K562 (cell line): ENCODE results near the gene SSU72. TPM values are rescaled to one million over a fixed set of nuclear protein-coding genes. Genes with fewer than 3 reads are reported as not detected.

Source experiments
- MYNN ChIP-seq, 2 experiments: sonication (generic); formaldehyde crosslinking in 1 of 2; IDR thresholded peaks; 2 replicates each; pipeline versions ENCODE4 v1.5.0 to v1.6.1; 2016 to 2020; ENCODE audit warnings: antibody characterized with exemption in 1 of 2, missing genetic modification reagents in 1 of 2
- SIN3A ChIP-seq, 2 experiments: fragments of 150-350 bp in 1 of 2; IDR thresholded peaks; 2 replicates each; pipeline ENCODE4 v1.6.1; 2011 to 2016; ENCODE audit warnings: borderline replicate concordance in 2 of 2, low read depth in 2 of 2, low read length in 2 of 2, mild to moderate bottlenecking in 2 of 2, moderate library complexity in 2 of 2; ENCODE audit not compliant: control insufficient read depth in 1 of 2
- SMARCC2 ChIP-seq: fragments of 450-650 bp; IDR thresholded peaks from 2 replicates; pipeline ENCODE4 v1.6.1; 2017; ENCODE audit warnings: antibody characterized with exemption, moderate library complexity, mild to moderate bottlenecking, low read depth
- YBX1 ChIP-seq: fragments of 450-650 bp; IDR thresholded peaks from 2 replicates; pipeline ENCODE4 v1.7.1; 2016; ENCODE audit warnings: mild to moderate bottlenecking
- ZBTB11 ChIP-seq, 3 experiments: fragments of 200-800 bp in 1 of 3; fragments of 250-450 bp in 1 of 3; fragments of 450-650 bp in 1 of 3; sonication (Bioruptor Pico) in 1 of 3; sonication (Bioruptor generic) in 1 of 3; formaldehyde crosslinking in 1 of 3; IDR thresholded peaks; 2 replicates each; pipeline versions ENCODE4 v1.6.1 to v1.8.0; 2016 to 2022; ENCODE audit warnings: mild to moderate bottlenecking in 2 of 3, missing genetic modification characterization in 2 of 3, missing compliant biosample characterization in 1 of 3, moderate library complexity in 1 of 3
- ZFP36 ChIP-seq: fragments of 150-350 bp; IDR thresholded peaks from 2 replicates; pipeline ENCODE4 v1.6.1; 2018; ENCODE audit warnings: low read length, low read depth; ENCODE audit not compliant: partially characterized antibody
- ZNF146 ChIP-seq: IDR thresholded peaks from one replicate; pipeline ENCODE4 v1.6.1; 2018; ENCODE audit warnings: missing compliant biosample characterization; ENCODE audit not compliant: unreplicated experiment
- ZNF347 ChIP-seq: fragments of 450-650 bp; formaldehyde crosslinking; IDR thresholded peaks from 2 replicates; pipeline ENCODE4 v1.4.0; 2020; ENCODE audit warnings: low read depth, mild to moderate bottlenecking, moderate library complexity
- polyA plus RNA-seq, 8 experiments: library from polyadenylated mRNA; depleted of rRNA in 4 of 8; stranded (reverse) in 5 of 8; unstranded in 3 of 8; fragments of >200 nt; fragmentation: Nextera tagmentation in 2 of 8; fragmentation: Illumina TruSeq in 1 of 8; extraction: Ambion mirVana in 2 of 8; extraction: Trizol in 1 of 8; gene quantifications; 2 replicates each; pipeline versions ENCODE4 v1.2.1 to v1.2.3, GENCODE V29; 2011 to 2014; ENCODE audit warnings: inconsistent platforms in 1 of 8, missing spikeins in 1 of 8
- total RNA-seq, 7 experiments: library from RNA; depleted of rRNA in 6 of 7; stranded (reverse); fragments of >200 nt in 6 of 7; fragmentation: Illumina TruSeq in 2 of 7; extraction: Trizol in 2 of 7; gene quantifications; 2 replicates each; pipeline versions ENCODE4 v1.2.1 to v1.2.3, GENCODE V29; 2011 to 2021; ENCODE audit warnings: low replicate concordance in 1 of 7
- TF ChIP-seq, protein P1 (sequence below): sonication (generic); formaldehyde crosslinking; IDR thresholded peaks from 2 replicates; pipeline ENCODE4 v1.8.1; 2023; ENCODE audit warnings: mild to moderate bottlenecking, missing genetic modification reagents
- TF ChIP-seq, protein P2 (sequence below): conservative IDR thresholded peaks from 2 replicates; pipeline ENCODE4 v1.6.1; 2011; ENCODE audit warnings: low read depth, mild to moderate bottlenecking, low read length; ENCODE audit not compliant: control insufficient read depth
- TF ChIP-seq, protein P3 (sequence below): fragments of 450-650 bp; IDR thresholded peaks from 2 replicates; pipeline ENCODE4 v1.6.1; 2016; ENCODE audit warnings: mild to moderate bottlenecking
- TF ChIP-seq, protein P4 (sequence below): sonication (generic); formaldehyde crosslinking; IDR thresholded peaks from 2 replicates; pipeline ENCODE4 v1.8.0; 2022; ENCODE audit warnings: missing genetic modification reagents, mild to moderate bottlenecking, borderline replicate concordance

Gene SSU72
- total and polyA plus RNA-seq, 9 of the 15 experiments (the other 6 are each of a cell fraction or from before 2014, with no cell fraction given), result 70.8 to 201 (median 94.6) TPM

DNA sequence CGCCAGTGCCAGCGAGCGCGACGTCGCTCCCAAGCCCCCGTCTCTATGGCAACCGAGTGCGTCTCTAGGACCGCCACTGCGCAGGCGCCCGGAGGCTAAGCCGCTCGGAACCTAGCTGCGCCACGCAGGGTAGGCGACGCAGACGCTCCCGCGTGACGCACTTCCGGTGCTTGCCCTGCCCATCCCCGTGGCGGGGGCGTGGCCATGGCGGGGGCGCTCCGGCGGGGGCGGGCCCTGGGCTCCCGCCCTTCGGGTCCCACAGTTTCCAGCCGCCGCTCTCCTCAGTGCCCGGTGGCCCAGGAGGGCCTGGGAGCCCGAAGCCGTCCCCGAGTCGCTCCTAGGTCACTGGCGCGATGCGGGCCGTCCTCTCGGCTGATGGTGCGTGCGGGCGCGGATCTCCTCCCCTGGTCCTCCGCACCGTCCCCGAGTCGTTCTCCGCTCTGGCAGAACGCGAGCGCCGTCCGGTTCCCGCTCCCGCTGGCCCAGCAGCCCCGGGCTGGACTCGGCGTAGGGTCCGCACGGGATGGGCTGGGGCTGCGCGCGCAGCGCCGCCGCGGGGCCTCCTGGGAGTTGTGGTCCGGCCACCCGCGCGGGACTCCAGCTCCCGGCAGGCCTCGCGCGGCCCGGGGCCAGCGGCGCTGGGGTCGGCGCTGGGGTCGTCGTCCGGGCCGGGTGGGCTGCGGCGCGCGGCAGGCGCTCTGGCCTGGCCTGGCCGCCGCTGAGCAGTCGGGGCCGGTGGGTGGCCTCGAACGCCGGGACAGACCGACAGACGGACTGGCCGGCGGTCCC lies 40.8 kb upstream of the SSU72 start, which contains the start of gene MIB2 (continued):
- TF ChIP-seq, protein P1, sequence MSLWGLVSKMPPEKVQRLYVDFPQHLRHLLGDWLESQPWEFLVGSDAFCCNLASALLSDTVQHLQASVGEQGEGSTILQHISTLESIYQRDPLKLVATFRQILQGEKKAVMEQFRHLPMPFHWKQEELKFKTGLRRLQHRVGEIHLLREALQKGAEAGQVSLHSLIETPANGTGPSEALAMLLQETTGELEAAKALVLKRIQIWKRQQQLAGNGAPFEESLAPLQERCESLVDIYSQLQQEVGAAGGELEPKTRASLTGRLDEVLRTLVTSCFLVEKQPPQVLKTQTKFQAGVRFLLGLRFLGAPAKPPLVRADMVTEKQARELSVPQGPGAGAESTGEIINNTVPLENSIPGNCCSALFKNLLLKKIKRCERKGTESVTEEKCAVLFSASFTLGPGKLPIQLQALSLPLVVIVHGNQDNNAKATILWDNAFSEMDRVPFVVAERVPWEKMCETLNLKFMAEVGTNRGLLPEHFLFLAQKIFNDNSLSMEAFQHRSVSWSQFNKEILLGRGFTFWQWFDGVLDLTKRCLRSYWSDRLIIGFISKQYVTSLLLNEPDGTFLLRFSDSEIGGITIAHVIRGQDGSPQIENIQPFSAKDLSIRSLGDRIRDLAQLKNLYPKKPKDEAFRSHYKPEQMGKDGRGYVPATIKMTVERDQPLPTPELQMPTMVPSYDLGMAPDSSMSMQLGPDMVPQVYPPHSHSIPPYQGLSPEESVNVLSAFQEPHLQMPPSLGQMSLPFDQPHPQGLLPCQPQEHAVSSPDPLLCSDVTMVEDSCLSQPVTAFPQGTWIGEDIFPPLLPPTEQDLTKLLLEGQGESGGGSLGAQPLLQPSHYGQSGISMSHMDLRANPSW, result no peak
- TF ChIP-seq, protein P2, sequence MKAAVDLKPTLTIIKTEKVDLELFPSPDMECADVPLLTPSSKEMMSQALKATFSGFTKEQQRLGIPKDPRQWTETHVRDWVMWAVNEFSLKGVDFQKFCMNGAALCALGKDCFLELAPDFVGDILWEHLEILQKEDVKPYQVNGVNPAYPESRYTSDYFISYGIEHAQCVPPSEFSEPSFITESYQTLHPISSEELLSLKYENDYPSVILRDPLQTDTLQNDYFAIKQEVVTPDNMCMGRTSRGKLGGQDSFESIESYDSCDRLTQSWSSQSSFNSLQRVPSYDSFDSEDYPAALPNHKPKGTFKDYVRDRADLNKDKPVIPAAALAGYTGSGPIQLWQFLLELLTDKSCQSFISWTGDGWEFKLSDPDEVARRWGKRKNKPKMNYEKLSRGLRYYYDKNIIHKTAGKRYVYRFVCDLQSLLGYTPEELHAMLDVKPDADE, result peak; percentile 87; the same call in 1 of the 2 replicates
- TF ChIP-seq SMARCC2 (no peak), MYNN (IDR thresholded peaks at IDR 0.05) (0 out of 2 replicates have a peak, but pooled peaks have one; percentile 15), MYNN (CRISPR knock-in tag; IDR thresholded peaks at IDR 0.05) (no peak), SIN3A (IDR thresholded peaks at IDR 0.05; ENCODE audit: borderline replicate concordance in 2 of 2, control insufficient read depth in 1 of 2, low read depth in 2 of 2, low read length in 2 of 2) (peak; percentile 93 to 98; a peak in 3 of 4 replicates), ZNF347 (CRISPR knock-in tag) (no peak), ZFP36 (no peak), ZBTB11 (CRISPR knock-in tag; IDR thresholded peaks at IDR 0.05) (peak in 1 of 3 experiments; percentile 89; a peak in 2 of 6 replicates), ZNF146 (CRISPR knock-in tag) (no peak), YBX1 (no peak)
- TF ChIP-seq, protein P3, sequence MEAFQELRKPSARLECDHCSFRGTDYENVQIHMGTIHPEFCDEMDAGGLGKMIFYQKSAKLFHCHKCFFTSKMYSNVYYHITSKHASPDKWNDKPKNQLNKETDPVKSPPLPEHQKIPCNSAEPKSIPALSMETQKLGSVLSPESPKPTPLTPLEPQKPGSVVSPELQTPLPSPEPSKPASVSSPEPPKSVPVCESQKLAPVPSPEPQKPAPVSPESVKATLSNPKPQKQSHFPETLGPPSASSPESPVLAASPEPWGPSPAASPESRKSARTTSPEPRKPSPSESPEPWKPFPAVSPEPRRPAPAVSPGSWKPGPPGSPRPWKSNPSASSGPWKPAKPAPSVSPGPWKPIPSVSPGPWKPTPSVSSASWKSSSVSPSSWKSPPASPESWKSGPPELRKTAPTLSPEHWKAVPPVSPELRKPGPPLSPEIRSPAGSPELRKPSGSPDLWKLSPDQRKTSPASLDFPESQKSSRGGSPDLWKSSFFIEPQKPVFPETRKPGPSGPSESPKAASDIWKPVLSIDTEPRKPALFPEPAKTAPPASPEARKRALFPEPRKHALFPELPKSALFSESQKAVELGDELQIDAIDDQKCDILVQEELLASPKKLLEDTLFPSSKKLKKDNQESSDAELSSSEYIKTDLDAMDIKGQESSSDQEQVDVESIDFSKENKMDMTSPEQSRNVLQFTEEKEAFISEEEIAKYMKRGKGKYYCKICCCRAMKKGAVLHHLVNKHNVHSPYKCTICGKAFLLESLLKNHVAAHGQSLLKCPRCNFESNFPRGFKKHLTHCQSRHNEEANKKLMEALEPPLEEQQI, result no peak
- TF ChIP-seq, protein P4, sequence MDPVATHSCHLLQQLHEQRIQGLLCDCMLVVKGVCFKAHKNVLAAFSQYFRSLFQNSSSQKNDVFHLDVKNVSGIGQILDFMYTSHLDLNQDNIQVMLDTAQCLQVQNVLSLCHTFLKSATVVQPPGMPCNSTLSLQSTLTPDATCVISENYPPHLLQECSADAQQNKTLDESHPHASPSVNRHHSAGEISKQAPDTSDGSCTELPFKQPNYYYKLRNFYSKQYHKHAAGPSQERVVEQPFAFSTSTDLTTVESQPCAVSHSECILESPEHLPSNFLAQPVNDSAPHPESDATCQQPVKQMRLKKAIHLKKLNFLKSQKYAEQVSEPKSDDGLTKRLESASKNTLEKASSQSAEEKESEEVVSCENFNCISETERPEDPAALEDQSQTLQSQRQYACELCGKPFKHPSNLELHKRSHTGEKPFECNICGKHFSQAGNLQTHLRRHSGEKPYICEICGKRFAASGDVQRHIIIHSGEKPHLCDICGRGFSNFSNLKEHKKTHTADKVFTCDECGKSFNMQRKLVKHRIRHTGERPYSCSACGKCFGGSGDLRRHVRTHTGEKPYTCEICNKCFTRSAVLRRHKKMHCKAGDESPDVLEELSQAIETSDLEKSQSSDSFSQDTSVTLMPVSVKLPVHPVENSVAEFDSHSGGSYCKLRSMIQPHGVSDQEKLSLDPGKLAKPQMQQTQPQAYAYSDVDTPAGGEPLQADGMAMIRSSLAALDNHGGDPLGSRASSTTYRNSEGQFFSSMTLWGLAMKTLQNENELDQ, result no peak
